Left lung (tissue), 10 donors: ENCODE results near the gene BCAP31. TPM values are rescaled to one million over a fixed set of nuclear protein-coding genes. Genes with fewer than 3 reads are reported as not detected.
A peak's percentile ranks its signal among the peaks of the same experiment; 100 is the strongest.
"Not testable (repeated sequence)": the region's sequence is repeated elsewhere in the genome, so short reads cannot be mapped to it uniquely, and the experiment has no call there.

Experiments
- ATAC-seq: fragments of 200-7000 bp; cut with Tn5 transposase; one replicate; pipeline ENCODE4 v1.9.1; 2020; ENCODE audit warnings: moderate library complexity
- DNase-seq, 4 donors: peaks; one replicate each; pipeline ENCODE4 v3.0.0-alpha.2; 2013 to 2020
- H3K27ac ChIP-seq, 2 donors: fragments of 200-600 bp; sonication (generic) in 1 of 2; one replicate each; pipeline versions ENCODE4 v1.5.0 to v1.8.0; 2020 to 2021
- H3K27me3 ChIP-seq, 2 donors: fragments of 200-600 bp; sonication (generic) in 1 of 2; one replicate each; pipeline versions ENCODE4 v1.5.0 to v1.8.0; 2020 to 2021
- H3K36me3 ChIP-seq, 2 donors: fragments of 200-600 bp; sonication (generic) in 1 of 2; one replicate each; pipeline versions ENCODE4 v1.5.0 to v1.8.0; 2020 to 2021
- H3K4me1 ChIP-seq, 2 donors: fragments of 200-600 bp; one replicate each; pipeline ENCODE4 v1.8.0; 2021
- H3K4me3 ChIP-seq, 2 donors: fragments of 200-600 bp; sonication (generic) in 1 of 2; one replicate each; pipeline versions ENCODE4 v1.5.0 to v1.8.0; 2020 to 2021; ENCODE audit warnings: mild to moderate bottlenecking in 1 of 2
- H3K9me3 ChIP-seq, 2 donors: fragments of 200-600 bp; sonication (generic) in 1 of 2; one replicate each; pipeline versions ENCODE4 v1.5.0 to v1.8.0; 2020 to 2021
- intact Hi-C, 2 donors: fragments of 100-400 bp; cut with DNase I; formaldehyde crosslinking; loops; one replicate each; pipeline versions ENCODE4 v1.11.2 to v1.14.2; 2022
- polyA plus RNA-seq, 6 donors: library from polyadenylated mRNA; unstranded; fragments of 120-200 nt; gene quantifications; one replicate each; pipeline ENCODE4 v1.2.1, GENCODE V29; 2013; ENCODE audit not compliant: insufficient read length in 6 of 6
- total RNA-seq, 2 donors: library from RNA; stranded (reverse); fragmentation: NEBNext Ultra II Directional; extraction: Animal tissue kit (Norgen Biotek cat#: 25700); gene quantifications; one replicate each; pipeline ENCODE4 v1.2.1, GENCODE V29; 2021
- TF ChIP-seq, protein P1 (sequence below), 2 donors: fragments of 200-600 bp; sonication (generic) in 1 of 2; IDR thresholded peaks; one replicate each; pipeline versions ENCODE4 v1.5.0 to v1.8.0; 2021; ENCODE audit warnings: antibody characterized with exemption in 2 of 2
- donor health status: DM: no; HTN: yes; CAD: no.
- donor health status: DM: no; HTN: no; CAD: no.

BCAP31 gene
- total and polyA plus RNA-seq, 8 donors, result 126 to 243 (median 138) TPM

DNA sequence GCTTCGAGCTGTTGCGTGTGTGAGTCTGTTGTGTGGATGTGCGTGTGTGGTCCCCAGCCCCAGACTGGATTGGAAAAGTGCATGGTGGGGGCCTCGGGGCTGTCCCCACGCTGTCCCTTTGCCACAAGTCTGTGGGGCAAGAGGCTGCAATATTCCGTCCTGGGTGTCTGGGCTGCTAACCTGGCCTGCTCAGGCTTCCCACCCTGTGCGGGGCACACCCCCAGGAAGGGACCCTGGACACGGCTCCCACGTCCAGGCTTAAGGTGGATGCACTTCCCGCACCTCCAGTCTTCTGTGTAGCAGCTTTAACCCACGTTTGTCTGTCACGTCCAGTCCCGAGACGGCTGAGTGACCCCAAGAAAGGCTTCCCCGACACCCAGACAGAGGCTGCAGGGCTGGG lies 28.1 kb downstream of the BCAP31 start:
- intact Hi-C loops, result no loop called here
- H3K9me3 ChIP-seq, result no peaks in the 10 kb centered on the region
- peaks cover 0 to 30% of the 10 kb centered on the region in 2 donors for H3K36me3 ChIP-seq
- no peak overlapping the region for H3K4me3 ChIP-seq
- no peaks in the 10 kb centered on the region for H3K4me1 ChIP-seq
- TF ChIP-seq, protein P1, sequence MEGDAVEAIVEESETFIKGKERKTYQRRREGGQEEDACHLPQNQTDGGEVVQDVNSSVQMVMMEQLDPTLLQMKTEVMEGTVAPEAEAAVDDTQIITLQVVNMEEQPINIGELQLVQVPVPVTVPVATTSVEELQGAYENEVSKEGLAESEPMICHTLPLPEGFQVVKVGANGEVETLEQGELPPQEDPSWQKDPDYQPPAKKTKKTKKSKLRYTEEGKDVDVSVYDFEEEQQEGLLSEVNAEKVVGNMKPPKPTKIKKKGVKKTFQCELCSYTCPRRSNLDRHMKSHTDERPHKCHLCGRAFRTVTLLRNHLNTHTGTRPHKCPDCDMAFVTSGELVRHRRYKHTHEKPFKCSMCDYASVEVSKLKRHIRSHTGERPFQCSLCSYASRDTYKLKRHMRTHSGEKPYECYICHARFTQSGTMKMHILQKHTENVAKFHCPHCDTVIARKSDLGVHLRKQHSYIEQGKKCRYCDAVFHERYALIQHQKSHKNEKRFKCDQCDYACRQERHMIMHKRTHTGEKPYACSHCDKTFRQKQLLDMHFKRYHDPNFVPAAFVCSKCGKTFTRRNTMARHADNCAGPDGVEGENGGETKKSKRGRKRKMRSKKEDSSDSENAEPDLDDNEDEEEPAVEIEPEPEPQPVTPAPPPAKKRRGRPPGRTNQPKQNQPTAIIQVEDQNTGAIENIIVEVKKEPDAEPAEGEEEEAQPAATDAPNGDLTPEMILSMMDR (IDR thresholded peaks at IDR 0.05), result no peak
- DNase-seq (no peak), ATAC-seq (no peak)
- no peaks in the 10 kb centered on the region for H3K27me3 ChIP-seq
- H3K27ac ChIP-seq, result no peak overlapping the region

DNA sequence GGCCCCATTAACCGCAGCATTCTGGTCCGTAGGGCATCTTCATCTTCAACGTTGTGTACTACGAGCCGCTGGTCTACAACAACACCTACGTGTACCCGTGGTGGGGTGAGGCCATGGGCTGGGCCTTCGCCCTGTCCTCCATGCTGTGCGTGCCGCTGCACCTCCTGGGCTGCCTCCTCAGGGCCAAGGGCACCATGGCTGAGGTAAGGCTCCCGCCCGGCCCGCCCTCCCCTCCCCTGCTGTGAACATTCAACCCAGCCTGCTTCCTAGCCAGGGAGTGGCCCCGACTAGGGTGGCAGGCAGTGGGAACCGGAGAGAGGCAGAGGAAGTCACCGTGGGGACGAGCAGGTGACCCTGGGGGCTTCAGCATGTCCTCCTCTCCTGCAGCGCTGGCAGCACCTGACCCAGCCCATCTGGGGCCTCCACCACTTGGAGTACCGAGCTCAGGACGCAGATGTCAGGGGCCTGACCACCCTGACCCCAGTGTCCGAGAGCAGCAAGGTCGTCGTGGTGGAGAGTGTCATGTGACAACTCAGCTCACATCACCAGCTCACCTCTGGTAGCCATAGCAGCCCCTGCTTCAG lies 29.4 kb downstream of the BCAP31 start:
- Histone ChIP-seq H3K9me3 (no peaks in the 10 kb centered on the region), H3K4me3 (no peak overlapping the region), H3K27ac (no peak overlapping the region), H3K4me1 (no peaks in the 10 kb centered on the region), H3K36me3 (peaks cover 0 to 20% of the 10 kb centered on the region in 2 donors), H3K27me3 (peaks cover 0 to 7% of the 10 kb centered on the region in 2 donors)
- intact Hi-C loops, result no loop called here
- DNase-seq (no peak), ATAC-seq (no peak)
- TF ChIP-seq, protein P1 (IDR thresholded peaks at IDR 0.05), result no peak

DNA sequence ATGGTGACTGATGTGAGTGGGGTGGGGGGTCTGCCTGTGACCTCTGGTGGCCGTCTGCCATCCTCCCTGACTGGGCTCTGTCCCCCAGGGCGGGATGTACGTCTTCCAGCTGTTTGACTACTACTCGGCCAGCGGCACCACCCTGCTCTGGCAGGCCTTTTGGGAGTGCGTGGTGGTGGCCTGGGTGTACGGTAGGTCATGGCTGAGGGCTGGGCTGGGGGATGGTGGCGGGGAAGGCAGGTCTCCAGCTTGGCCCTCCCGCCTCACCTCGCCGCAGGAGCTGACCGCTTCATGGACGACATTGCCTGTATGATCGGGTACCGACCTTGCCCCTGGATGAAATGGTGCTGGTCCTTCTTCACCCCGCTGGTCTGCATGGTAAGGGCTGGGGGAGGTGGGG lies 29.9 kb downstream of the BCAP31 start:
- H3K9me3 ChIP-seq, H3K4me1 ChIP-seq, H3K4me3 ChIP-seq, intact Hi-C loops, ATAC-seq, H3K27ac ChIP-seq: not testable (repeated sequence)
- Histone ChIP-seq H3K27me3 (peaks cover 0 to 12% of the 10 kb centered on the region in 2 donors), H3K36me3 (peaks cover 0 to 18% of the 10 kb centered on the region in 2 donors)
- DNase-seq, result peak in 1 of 4 donors; percentile 47

DNA sequence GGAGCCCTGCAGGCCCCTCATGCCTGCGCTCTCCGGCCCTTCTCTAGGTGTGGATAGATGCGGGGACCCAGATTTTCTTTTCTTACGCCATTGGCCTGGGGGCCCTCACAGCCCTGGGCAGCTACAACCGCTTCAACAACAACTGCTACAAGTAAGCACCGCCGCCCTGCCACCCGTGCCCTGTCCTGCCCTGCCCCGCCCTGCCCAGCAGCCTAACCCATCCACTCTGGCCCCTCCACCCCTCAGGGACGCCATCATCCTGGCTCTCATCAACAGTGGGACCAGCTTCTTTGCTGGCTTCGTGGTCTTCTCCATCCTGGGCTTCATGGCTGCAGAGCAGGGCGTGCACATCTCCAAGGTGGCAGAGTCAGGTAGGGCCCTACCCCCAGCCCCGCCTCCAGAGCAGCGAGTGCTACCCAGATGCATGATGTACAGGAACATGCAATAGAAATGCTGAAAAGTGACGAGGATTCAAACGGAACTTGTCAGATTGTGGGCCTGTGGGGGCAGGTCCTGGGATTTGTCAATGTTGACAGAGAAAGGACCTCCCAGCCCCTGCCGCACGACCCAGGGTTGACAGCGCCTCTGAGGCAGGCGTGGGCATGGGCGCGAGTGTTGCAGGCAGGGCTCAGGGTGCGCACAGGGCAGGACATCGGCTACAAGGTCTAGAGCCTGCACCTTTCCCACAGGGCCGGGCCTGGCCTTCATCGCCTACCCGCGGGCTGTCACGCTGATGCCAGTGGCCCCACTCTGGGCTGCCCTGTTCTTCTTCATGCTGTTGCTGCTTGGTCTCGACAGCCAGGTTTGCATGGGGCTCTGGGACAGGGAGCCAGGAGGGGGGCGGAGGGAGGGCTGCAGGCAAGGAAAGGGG lies 30.7 kb downstream of the BCAP31 start:
- TF ChIP-seq, protein P1 (IDR thresholded peaks at IDR 0.05), result no peak

DNA sequence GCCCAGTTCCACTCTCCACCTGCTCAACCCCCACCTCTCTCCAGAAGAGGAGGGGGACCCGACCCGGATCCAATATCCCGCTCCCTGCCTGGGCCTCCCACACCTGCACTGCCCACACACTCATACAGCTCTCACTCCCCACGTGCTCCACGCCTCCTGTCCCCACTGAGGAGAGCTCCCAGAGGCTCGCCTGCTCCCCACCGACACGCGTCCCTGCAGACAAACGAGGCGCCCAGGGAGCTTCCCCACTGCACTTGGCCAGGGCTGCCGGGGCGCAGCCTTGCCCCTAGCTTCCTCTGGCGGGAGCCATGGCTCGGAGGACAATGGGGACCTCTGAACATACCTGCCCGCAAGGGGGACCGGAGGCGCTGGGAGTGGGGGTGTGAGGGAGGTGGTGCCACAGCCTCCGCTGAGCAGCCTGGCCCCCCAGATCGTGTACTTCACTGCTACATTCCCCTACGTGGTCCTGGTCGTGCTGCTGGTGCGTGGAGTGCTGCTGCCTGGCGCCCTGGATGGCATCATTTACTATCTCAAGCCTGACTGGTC lies 31.5 kb downstream of the BCAP31 start:
- intact Hi-C loops, result no loop called here
- Histone ChIP-seq H3K36me3 (peaks cover 0 to 16% of the 10 kb centered on the region in 2 donors), H3K27me3 (peaks cover 0 to 20% of the 10 kb centered on the region in 2 donors), H3K27ac (no peak overlapping the region), H3K4me1 (no peaks in the 10 kb centered on the region), H3K4me3 (no peak overlapping the region), H3K9me3 (no peaks in the 10 kb centered on the region)
- no peak for ATAC-seq
- DNase-seq, result no peak
- TF ChIP-seq, protein P1 (IDR thresholded peaks at IDR 0.05), result no peak

More for the DNA sequence above, 30.7 kb downstream of the BCAP31 start:
- ATAC-seq (no peak), DNase-seq (peak in 1 of 4 donors; percentile 42)
- Histone ChIP-seq H3K27ac (no peak overlapping the region), H3K9me3 (no peaks in the 10 kb centered on the region), H3K4me3 (no peak overlapping the region), H3K27me3 (peaks cover 0 to 20% of the 10 kb centered on the region in 2 donors), H3K36me3 (peaks cover 0 to 16% of the 10 kb centered on the region in 2 donors), H3K4me1 (no peaks in the 10 kb centered on the region)
- intact Hi-C loops, result no loop called here
